HG02852 (cell line): ENCODE results near the gene LRFN3.
A peak's percentile ranks its signal among the peaks of the same experiment; 100 is the strongest.
"Not testable (repeated sequence)": the region's sequence is repeated elsewhere in the genome, so short reads cannot be mapped to it uniquely, and the experiment has no call there.

Source experiments
- ATAC-seq: cut with Tn5 transposase; IDR thresholded peaks from one replicate; pipeline ENCODE4 v1.9.1; 2021; ENCODE audit warnings: mild to moderate bottlenecking, moderate library complexity; ENCODE audit not compliant: unreplicated experiment

Gene LRFN3

DNA sequence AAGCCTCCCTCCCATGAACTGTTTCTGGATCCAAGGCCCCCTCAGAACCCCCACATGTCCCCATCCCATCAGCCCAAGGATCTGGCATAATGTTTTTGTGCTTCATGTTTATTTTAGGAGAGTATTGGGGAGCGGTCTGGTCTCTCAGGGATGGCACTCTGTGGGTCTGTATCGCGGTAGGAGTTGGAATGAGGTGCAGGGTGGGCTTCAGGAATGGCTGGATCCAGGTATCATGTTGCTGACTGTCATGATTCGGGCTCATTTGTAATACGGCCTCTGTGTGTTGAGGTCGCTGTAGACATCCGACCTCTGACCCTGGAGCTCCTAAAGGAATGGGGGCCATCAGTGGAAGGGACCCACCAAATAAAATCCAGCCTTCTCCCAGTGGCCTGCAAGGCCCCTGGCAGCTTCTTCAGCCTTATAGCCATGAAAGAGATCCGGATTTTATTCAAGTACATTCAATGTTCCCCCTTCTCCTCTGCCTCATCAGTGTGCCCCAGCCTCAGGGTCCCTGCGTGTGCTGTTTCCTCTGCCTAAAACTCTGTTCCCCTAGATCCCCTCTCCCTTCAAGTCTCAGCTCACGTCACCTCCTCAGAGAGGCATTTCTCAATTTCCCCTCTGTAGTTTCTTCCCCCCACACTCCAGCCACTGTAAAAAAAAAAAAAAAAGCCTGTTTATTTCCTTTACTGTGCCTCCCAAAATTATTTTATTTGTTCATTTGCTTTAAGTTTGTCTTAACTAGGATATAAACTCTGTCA lies 31.7 kb upstream of the LRFN3 start:
- ATAC-seq: no peak

DNA sequence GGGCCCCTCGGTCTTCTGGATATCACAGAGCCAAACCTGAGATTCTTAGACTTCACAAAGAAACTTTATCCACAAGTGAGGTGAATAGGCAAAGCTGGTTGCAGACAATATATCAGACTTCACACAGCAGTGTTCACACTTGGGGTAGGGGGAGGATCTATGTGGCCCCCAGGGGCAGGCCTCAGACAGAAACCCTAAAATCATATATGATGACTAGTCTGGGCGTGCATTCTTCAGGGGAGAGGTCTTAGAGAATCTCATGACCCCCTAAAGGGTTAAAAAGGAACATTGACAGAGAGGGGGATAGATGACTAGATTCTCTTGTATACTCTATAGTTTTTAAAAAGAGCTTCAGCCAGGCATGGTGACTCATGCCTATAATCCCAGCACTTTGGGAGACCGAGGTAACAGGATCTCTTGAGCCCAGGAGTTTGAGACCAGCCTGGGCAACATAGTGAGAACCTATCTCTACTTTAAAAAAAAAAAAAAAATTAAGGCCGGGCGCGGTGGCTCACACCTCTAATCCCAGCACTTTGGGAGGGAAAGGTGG lies 30.9 kb upstream of the LRFN3 start:
- ATAC-seq: no peak

DNA sequence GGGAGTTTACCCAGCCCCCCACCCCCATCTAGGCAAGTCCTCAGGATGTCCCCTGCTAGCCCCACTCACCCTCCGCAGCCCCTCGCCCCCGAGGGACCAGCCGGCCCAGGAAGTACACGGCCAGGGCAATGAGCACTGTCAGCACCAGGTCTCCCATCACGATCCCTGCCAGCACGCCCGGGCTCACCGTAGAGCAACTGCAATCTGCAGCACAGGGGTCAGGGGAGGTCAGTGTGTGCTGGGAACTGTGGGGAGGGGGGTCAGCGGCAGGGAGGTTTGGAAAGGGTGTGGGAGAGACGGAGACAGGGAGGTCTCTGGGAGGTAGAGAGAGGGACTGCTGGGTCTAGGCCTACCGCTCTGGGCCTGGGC lies 28.8 kb upstream of the LRFN3 start:
- ATAC-seq: no peak

DNA sequence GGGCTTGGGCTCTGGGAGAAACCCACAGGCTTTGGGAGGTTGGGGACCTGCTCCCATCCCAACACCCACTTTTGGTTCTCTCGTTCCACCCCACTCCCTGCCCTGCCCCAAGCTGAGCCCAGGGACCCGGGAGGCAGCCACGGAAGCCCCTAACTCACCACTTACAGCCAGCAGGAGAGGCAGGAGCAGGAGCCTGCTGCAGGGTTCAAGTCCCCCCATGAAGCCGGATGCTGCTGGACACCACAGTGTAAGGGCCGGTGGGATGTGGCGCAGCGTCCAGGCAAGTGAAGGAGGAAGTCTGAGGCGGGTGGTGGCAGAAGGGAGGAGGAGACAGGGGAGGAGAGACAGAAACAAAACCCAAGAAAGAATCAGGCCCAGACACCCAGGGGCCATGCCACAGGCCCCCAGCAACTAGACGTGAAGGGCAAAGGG lies 28.1 kb upstream of the LRFN3 start, which contains the start of gene TYROBP:
TSS of gene TYROBP (minus strand) at position 286 of the 432 bp plus-strand sequence. CDS start at position 219, 67 bp downstream.
- no peak for ATAC-seq

DNA sequence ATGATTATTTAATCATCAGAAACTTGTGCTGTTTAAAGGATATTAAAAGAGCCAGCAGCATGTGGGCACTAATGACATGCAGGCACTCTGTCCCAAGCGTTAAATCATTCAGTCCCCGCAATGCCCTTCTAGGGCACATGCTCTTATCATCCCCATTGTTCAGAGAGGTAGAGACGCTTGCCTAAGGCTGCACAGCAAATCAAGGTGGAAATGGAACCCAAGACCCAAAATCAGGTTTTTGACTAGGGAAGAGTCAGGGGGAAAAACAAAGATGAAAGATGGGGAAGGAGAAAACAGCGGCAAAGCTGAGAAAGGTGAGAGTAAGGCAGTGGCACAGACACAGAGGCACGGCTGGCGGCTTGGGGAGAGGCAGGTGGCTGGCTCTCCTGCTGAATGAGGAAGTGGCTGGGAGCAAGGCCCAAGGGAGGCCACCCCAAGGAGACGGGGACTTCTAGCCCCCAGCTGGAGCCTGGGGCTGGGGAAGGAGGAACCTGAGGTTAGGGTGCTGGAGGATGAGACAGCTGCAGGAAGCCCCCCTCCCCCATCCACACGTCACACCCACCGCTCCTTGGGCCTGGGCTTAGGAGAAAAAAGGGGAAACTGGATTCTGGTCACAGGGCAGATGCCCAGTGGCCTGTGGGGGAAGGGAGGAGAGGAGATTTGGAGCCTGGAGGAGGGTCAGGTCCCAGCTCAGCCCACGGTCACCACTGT lies 27.0 kb upstream of the LRFN3 start:
- no peak for ATAC-seq

DNA sequence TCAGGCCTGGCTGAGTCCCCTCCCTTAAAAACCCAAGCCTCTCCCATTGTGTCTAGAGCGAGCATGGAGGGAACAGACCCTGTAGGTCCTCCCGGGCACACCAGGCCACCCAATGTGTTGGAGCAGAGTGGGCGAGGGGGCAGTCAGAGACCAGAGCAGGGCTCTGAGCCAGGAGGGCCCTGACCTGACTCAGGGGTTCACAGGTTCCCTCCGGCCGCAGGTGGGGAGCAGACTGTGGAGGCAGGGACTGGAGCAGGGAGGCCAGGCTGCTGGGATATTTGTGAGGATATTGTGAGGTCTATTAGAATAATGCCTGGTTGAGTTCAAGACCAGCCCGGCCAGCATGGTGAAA lies 26.5 kb upstream of the LRFN3 start:
- ATAC-seq: no peak

DNA sequence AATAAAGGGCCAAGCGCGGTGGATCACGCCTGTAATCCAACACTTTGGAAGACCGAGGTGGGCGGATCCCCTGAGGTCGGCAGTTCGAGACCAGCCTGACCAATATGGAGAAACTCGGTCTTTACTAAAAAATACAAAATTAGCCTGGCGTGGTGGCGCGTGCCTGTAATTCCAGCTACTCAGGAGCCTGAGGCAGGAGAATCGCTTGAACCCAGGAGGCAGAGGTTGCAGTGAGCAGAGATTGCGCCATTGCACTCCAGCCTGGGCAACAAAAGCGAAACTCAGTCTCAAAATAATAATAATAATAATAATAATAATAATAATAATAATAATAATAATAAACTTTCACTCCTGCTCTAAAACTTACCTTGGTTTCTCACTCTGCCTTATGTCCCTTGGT lies 25.8 kb upstream of the LRFN3 start:
- not testable (repeated sequence) for ATAC-seq

DNA sequence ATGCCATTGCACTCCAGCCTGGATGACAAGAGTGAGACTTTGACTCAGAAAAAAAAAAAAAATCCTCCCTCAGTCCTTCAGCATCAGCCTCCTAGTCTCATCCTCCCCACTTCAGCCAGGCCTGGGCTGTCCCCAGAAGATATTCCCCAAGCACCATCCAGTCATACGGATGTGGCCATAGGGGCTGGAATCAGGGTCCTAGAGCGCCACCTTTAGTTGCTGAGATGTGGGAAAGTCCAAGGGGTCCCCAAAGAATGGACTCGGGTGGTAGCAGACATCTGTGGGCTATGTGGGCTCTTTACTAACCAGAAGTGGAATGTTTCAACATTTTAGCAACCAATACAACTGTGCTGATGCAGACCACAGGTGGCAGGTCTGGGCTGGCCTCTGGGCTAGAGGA lies 25.0 kb upstream of the LRFN3 start:
- ATAC-seq: no peak

DNA sequence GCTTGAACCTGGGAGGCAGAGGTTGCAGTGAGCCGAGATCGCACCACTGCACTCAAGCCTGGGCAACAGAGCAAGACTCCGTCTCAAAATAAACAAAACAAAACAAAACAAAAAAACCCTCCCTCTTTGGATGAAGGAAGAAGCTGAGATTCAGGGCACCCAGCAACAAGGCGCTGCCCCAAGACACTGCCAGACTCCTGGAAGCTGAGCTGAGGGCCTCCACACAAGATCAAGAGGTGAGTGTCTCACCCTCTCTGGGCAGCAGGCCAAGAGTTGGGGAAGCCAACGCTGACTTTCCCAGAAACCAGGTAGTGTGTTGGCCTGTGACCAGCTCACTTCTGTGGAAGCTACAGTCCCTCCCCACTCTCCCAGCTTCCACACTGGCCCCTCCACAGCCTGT lies 24.4 kb upstream of the LRFN3 start:
- ATAC-seq: no peak

DNA sequence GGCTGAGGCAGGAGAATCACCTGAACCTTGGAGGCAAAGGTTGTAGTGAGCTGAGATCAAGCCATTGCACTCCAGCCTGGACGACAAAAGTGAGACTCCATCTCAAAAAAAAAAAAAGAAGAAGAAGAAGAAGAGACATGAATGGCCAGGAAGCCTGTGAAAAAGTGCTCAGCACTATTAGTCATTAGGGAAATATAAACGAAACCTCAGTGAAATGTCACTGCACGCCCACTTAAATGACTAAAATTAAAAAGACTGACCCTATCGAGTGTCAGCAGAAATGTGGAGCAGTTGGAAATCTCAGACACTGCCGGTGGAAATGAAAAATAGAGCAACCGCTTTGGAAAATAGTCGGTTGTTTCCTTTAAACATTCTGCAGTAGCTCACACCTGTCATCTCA lies 22.6 kb upstream of the LRFN3 start:
- ATAC-seq: no peak

DNA sequence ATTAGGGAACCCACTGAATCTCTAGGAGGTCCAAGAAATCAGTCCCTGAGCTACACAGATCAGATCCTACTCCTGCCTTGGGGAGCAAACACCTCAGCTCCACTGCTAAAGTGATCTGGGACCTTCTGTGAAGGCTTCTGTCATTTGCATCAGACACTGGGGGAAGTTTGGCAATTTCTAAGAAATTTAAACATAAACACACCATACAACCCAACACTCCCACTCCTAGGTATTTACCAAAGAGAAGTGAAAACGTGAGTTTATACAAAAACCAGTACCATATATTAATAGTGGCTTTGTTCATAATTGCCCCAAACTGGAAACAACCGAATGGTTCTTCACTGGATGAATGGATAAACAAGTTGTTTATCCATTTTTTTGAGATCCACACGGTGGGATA lies 20.7 kb upstream of the LRFN3 start:
- no peak for ATAC-seq

DNA sequence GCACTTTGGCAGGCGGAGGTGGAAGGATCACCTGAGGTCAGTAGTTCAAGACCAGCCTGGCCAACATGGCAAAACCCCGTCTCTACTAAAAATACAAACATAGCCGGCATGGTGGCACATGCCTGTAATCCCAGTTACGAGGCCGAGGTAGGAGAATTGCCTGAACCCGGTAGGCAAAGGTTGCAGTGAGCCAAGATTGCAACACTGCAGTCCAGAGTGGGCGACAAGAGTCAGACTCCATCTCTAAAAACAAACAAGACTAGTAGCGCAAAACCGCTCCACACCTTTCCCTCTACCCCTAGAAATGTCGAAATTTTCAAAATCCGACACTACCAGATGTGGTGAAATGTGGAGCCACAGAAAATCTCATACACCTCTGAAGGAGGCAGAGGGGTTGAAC lies 16.9 kb upstream of the LRFN3 start:
- ATAC-seq: no peak

DNA sequence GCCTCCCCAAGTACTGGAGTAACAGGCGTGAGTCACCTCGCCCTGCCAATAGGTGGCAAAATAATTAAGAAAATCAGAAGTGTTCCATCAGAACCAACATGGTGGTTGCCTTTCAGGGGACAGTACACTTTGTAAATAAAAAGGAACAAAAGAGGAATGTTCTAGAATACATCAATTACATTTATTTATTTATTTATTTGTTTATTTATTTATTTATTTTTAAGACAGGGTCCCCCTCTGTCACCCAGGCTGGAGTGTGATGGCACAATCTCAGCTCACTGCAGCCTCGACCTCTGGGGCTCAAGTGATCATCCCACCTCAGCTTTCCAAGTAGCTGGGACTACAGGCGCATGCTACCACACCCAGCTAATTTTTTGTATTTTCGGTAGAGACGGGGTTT lies 15.2 kb upstream of the LRFN3 start:
- no peak for ATAC-seq

DNA sequence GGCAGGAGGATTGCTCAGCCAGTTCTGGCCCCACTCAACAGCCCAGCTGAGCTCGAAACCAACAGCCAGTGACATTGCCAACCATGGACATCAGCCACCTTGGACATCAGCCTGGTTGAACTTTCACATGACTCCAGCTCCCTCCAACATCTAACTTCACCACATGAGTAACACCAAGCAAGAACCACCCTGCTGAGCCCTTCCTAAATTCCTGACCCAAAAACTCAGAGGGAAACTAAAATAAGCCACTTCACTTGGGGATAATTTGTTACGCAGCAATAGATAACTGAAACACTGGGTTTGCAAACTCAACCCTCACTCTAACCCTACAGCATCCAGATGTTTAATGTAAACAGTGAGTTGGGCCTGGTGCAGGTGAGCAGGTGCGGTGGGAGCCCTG lies 10.7 kb upstream of the LRFN3 start:
- ATAC-seq: no peak

DNA sequence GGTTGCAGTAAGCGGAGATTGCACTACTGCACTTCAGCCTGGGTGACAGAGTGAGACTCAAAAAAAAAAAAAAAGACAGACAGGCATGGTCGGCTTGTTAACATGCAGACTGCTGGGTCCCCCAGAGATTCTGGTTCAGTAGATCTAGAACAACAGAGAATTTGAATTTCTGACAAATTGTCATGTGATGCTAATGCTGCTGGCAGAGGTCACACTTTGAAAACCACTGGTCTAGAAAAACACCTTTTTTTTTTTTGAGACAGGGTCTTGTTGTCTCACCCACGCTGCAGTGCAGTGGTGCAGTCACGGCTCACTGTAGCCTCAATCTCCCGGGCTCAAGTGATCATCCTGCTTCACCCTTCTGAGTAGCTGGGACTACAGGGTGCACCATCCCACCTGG lies 7.7 kb upstream of the LRFN3 start:
- no peak for ATAC-seq

DNA sequence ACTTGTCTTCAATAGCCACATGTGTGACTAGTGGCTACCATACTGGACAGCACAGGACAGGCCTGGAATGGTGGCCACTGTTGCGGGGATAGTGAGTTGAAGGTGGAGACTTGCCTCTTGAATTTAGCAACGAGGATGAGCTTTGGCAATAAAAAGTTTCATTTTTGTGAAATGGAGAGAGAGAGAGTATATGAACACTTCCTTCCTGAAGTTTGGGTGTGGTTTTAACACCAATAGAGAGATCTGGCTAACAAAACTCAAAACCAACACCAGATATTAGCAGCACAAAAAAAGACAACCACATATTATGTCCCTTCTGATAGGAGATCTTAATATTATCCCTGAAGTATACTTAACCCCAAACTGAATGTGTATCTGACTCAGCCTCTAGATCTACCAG lies 6.3 kb upstream of the LRFN3 start:
- ATAC-seq: no peak

DNA sequence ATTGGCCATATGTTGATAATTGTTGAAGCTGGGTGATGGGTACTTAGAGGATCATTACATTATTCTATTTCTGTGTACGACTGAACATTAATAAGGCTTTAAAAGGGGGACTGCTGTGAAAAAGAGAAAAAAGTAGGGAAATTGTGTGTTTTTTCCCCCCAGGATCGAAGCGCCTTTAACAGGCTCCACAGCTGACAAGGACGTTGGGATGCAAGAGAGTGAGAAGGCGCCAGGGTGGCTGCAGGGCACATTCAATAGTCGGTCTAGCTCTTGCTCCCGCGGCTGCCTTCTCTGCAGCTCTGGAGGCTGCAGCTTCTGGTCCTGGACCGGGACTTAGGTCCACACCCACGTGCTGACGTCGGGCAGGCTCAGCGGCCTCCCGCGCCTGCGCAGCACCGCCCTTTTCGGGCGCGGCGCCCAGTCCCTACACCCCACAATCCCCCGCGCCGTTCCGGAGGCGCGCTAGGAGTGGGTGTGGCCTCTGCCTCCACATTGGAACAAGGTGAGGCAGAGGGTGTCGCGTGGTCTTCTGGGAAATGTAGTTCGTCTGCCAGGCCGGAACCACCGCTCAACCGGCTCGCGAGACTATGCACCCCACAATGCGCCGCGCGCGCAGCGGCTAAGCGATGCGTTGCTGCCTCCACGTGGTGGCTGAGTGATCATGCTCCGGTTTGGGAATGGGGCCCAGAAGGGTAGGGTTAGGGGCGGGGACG lies 4.9 kb upstream of the LRFN3 start:
- peak; percentile 91 for ATAC-seq

DNA sequence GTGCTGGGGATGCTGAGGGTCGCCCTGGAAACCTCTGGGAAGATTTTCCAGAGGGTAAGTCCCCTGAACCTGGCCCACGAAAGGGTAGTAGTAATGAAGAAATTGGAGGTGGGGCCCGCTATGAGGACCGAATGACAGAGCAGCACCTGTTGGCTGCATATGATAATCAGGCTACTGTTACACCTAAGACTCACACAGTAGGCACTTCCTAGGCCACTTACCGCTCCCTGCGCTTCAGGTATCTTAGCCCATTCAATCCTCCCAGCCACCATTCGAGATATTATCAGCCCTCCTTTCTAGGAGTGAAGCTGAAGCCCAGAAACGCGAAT lies 4.3 kb upstream of the LRFN3 start:
- ATAC-seq: no peak

DNA sequence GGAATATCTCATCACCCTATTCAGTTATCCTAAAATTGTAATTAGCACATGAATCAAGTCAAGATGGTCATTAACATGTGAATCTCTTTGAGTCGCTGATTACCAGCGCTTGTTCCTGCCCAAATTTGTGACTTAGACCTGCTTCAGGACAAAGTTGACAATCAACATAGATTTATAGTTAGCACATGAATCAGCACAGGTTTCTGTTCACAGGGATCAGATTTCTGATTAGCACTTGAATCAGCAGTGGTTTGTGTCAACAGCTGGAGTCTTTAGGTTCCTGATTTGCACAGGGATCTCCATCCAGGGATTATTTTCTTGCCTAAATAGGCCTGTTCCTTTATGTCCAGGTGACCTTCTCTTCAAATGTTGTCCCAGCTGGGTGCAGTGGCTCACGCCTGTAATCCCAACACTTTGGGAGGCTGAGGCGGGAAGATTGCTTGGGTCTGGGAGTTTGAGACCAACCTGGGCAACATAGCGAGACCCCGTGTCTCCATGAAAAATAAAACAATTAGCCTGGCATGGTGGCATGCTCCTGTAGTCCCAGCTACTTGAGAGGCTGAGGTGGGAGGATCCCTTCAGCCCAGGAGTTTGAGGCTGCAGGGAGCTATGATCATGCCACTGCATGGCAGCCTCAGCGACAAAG lies 3.8 kb upstream of the LRFN3 start:
- ATAC-seq: no peak

DNA sequence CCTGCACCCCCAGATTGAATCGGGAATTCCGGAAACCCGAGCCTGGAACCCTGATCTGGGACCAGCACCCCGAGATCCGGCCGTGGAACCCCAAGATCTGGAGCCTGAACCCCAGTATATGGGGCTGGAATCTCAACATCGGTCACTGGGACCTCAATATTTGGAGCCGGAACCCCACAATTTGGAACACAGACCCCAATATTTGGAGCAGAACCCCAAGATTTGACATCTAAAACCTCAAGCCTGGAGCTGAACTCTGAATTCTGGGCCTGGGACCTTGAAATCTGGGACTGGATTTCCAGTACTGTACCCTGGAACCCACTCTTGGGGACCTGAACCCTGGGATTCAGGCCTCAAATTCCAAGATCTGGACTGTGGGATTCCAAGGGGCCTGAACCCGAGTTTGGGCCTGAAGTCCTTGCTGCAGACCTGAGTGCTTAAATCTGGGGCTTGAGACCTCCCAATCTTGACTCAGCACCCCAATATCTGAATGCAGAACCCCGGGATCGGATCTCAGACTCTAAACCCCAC lies 629 bp downstream of the LRFN3 start:
- no peak for ATAC-seq
